T1000 (cell line): ENCODE measurements around the gene EFCAB6.

Experiments
- DNase-seq: peaks from one replicate; lab custom pipeline; 2025; ENCODE audit warnings: mixed read lengths; lab: John Stamatoyannopoulos, UW

Gene EFCAB6

GRCh38 chr22:43634316-43634715 is 177.8 kb downstream of the EFCAB6 start:
- DNase-seq, result no peak

GRCh38 chr22:43633631-43634285 is 178.3 kb downstream of the EFCAB6 start:
- no peak for DNase-seq

GRCh38 chr22:43631846-43632245 is 180.3 kb downstream of the EFCAB6 start:
- no peak for DNase-seq

GRCh38 chr22:43631201-43631600 is 180.9 kb downstream of the EFCAB6 start:
- no peak for DNase-seq

GRCh38 chr22:43630451-43630850 is 181.7 kb downstream of the EFCAB6 start:
- DNase-seq, result no peak

GRCh38 chr22:43628250-43628649 is 183.9 kb downstream of the EFCAB6 start:
- DNase-seq, result no peak

- DNase-seq, result no peak
These were observed 184.5 kb downstream of the EFCAB6 start for GRCh38 chr22:43627485-43628213.

- DNase-seq, result no peak
These were observed 186.9 kb downstream of the EFCAB6 start for GRCh38 chr22:43625242-43625641.

- DNase-seq, result no peak
These were observed 187.7 kb downstream of the EFCAB6 start for GRCh38 chr22:43624144-43624998.

GRCh38 chr22:43622886-43623285 is 189.2 kb downstream of the EFCAB6 start:
- DNase-seq, result no peak

- no peak for DNase-seq
These were observed 191.9 kb downstream of the EFCAB6 start for GRCh38 chr22:43620197-43620596.

GRCh38 chr22:43618517-43618916 is 193.6 kb downstream of the EFCAB6 start:
- DNase-seq, result no peak

- no peak for DNase-seq
These were observed 195.5 kb downstream of the EFCAB6 start for GRCh38 chr22:43616645-43617044.

GRCh38 chr22:43600265-43600664 is 211.8 kb downstream of the EFCAB6 start:
- no peak for DNase-seq

- no peak for DNase-seq
These were observed 219.6 kb downstream of the EFCAB6 start for GRCh38 chr22:43592476-43592875.

- DNase-seq, result no peak
These were observed 220.7 kb downstream of the EFCAB6 start for GRCh38 chr22:43591380-43591779.

- DNase-seq, result no peak
These were observed 224.5 kb downstream of the EFCAB6 start for GRCh38 chr22:43587574-43587973.

GRCh38 chr22:43583501-43583900 is 228.6 kb downstream of the EFCAB6 start:
- DNase-seq, result no peak

GRCh38 chr22:43582394-43582793 is 229.7 kb downstream of the EFCAB6 start:
- no peak for DNase-seq

- DNase-seq, result no peak
These were observed 231.8 kb downstream of the EFCAB6 start for GRCh38 chr22:43580271-43580750.

GRCh38 chr22:43574738-43575137 is 237.4 kb downstream of the EFCAB6 start:
- DNase-seq, result no peak

- no peak for DNase-seq
These were observed 239.4 kb downstream of the EFCAB6 start for GRCh38 chr22:43572710-43573109.

GRCh38 chr22:43571181-43571580 is 240.9 kb downstream of the EFCAB6 start:
- no peak for DNase-seq
